Activated T-helper 1 cell treated with Interleukin-2 at 50 U/mL for 16 hours (primary cell): ENCODE data around the gene AADACL2.
"Not testable (repeated sequence)": the region's sequence is repeated elsewhere in the genome, so short reads cannot be mapped to it uniquely, and the experiment has no call there.

ENCODE experiments used
- DNase-seq: peaks from one replicate; pipeline ENCODE4 v3.0.0-alpha.2; 2020; ENCODE audit warnings: low read depth

AADACL2 gene

GRCh38 chr3:151733613-151734012, at the start of gene AADACL2:
Gene AADACL2, plus strand, starts transcription at chr3:151733927. Its CDS starts 109 bp downstream, at chr3:151734036.
- DNase-seq = no peak

GRCh38 chr3:151684094-151684493, 49.6 kb upstream of the AADACL2 start:
- no peak for DNase-seq

- no peak for DNase-seq
These were observed 47.5 kb upstream of the AADACL2 start for GRCh38 chr3:151686257-151686656.

- DNase-seq = no peak
These were observed 46.7 kb upstream of the AADACL2 start for GRCh38 chr3:151687076-151687475.

- DNase-seq = no peak
These were observed 45.2 kb upstream of the AADACL2 start for GRCh38 chr3:151688571-151688970.

- no peak for DNase-seq
These were observed 43.1 kb upstream of the AADACL2 start for GRCh38 chr3:151690645-151691044.

GRCh38 chr3:151697496-151697895, 36.2 kb upstream of the AADACL2 start:
- no peak for DNase-seq

- DNase-seq = no peak
These were observed 26.5 kb upstream of the AADACL2 start for GRCh38 chr3:151707216-151707615.

GRCh38 chr3:151708868-151709267, 24.9 kb upstream of the AADACL2 start:
- no peak for DNase-seq

- no peak for DNase-seq
These were observed 23.9 kb upstream of the AADACL2 start for GRCh38 chr3:151709847-151710246.

GRCh38 chr3:151721294-151721693, 12.4 kb upstream of the AADACL2 start:
- DNase-seq = no peak

GRCh38 chr3:151722856-151723255, 10.9 kb upstream of the AADACL2 start:
- no peak for DNase-seq

GRCh38 chr3:151724576-151725562, 8.9 kb upstream of the AADACL2 start:
- DNase-seq = no peak

- DNase-seq = no peak
These were observed 7.7 kb upstream of the AADACL2 start for GRCh38 chr3:151726016-151726415.

GRCh38 chr3:151732861-151733260, 866 bp upstream of the AADACL2 start:
- no peak for DNase-seq

GRCh38 chr3:151740581-151740980, 6.9 kb downstream of the AADACL2 start:
- DNase-seq = no peak

- DNase-seq = no peak
These were observed 10.1 kb downstream of the AADACL2 start for GRCh38 chr3:151743855-151744254.

- DNase-seq = no peak
These were observed 16.5 kb downstream of the AADACL2 start for GRCh38 chr3:151750181-151750580.

- DNase-seq = no peak
These were observed 17.0 kb downstream of the AADACL2 start for GRCh38 chr3:151750678-151751077.

GRCh38 chr3:151751161-151751560, 17.4 kb downstream of the AADACL2 start:
- DNase-seq = no peak

- DNase-seq = no peak
These were observed 20.1 kb downstream of the AADACL2 start for GRCh38 chr3:151753846-151754245.

GRCh38 chr3:151761581-151761980, 27.9 kb downstream of the AADACL2 start:
- DNase-seq = no peak

GRCh38 chr3:151764699-151765098, 31.0 kb downstream of the AADACL2 start:
- DNase-seq = not testable (repeated sequence)

- no peak for DNase-seq
These were observed 32.0 kb downstream of the AADACL2 start for GRCh38 chr3:151765685-151766084.
